HepG2 (cell line): ENCODE data around the gene TNS1. TPM values are rescaled to one million over a fixed set of nuclear protein-coding genes. Genes with fewer than 3 reads are reported as not detected.

Source experiments
- ATAC-seq: fragments of 200-7000 bp; cut with Tn5 transposase; 3 replicates; pipeline ENCODE4 v1.9.1; 2020; ENCODE audit warnings: mild to moderate bottlenecking, moderate library complexity
- BruUV-seq: library from RNA; stranded (reverse); fragments of 400-500 nt; replicated peaks from 2 replicates; lab custom pipeline; 2021; lab: Mats Ljungman, UMichigan
- CTCF ChIA-PET: fragments of 300-600 bp; formaldehyde crosslinking; extraction: SDS; loops from one replicate; lab custom pipeline; 2021; ENCODE audit warnings: low total read pairs, inconsistent platforms, low intra/inter-chr PET ratio; lab: Yijun Ruan, JAX
- POLR2A ChIA-PET: fragments of 350-600 bp; sonication (Branson Sonifier 250); formaldehyde crosslinking; loops from one replicate; lab custom pipeline; 2020; ENCODE audit warnings: antibody characterized with exemption, inconsistent platforms; lab: Yijun Ruan, JAX
- DNase-seq: peaks from one replicate; pipeline ENCODE4 v3.0.0-alpha.2; 2015; ENCODE audit warnings: low spot score
- FAIRE-seq: peaks from 3 replicates; lab custom pipeline; 2011; peaks lifted over from hg19 to GRCh38; lab: Jason Lieb, UNC
- H2AFZ ChIP-seq: one replicate; pipeline ENCODE4 v1.6.1; 2011; ENCODE audit warnings: low read length, inconsistent platforms
- H3K27ac ChIP-seq: fragments of 300-600 bp; 3 replicates; pipeline ENCODE4 v1.8.0; 2011; ENCODE audit warnings: mixed run types, mild to moderate bottlenecking, mixed read lengths, low read length, inconsistent platforms; ENCODE audit not compliant: insufficient read depth; ENCODE audit errors: extremely low read length
- H3K27me3 ChIP-seq, 2 experiments: fragments of 200-600 bp in 1 of 2; 2 replicates in 1 of 2; 3 replicates in 1 of 2; pipeline versions ENCODE4 v1.6.0 to v1.8.0; 2011; ENCODE audit warnings: low read length in 2 of 2, mild to moderate bottlenecking in 2 of 2, moderate library complexity in 2 of 2, inconsistent platforms in 1 of 2; ENCODE audit not compliant: insufficient read depth in 2 of 2, control insufficient read depth in 1 of 2
- H3K36me3 ChIP-seq, 2 experiments: fragments of 200-600 bp in 1 of 2; replicated peaks in 1 of 2; 2 replicates in 1 of 2; 3 replicates in 1 of 2; pipeline versions ENCODE4 v1.5.1 to v1.8.0; 2011; ENCODE audit warnings: low read length in 2 of 2, inconsistent platforms in 1 of 2; ENCODE audit not compliant: insufficient read depth in 2 of 2, control insufficient read depth in 1 of 2
- H3K4me1 ChIP-seq: 2 replicates; pipeline ENCODE4 v1.5.1; 2012; ENCODE audit warnings: low read length, inconsistent platforms; ENCODE audit not compliant: insufficient read depth
- H3K4me2 ChIP-seq: 2 replicates; pipeline ENCODE4 v1.6.0; 2011; ENCODE audit warnings: low read depth, low read length, inconsistent platforms
- H3K4me3 ChIP-seq, 3 experiments: fragments of 200-600 bp in 1 of 3; sonication (generic), shearing (Covaris generic) in 1 of 3; replicated peaks in 1 of 3; 2 replicates each; pipeline ENCODE4 v1.5.1; 2011 to 2016; ENCODE audit warnings: low read length in 3 of 3, inconsistent platforms in 2 of 3, low read depth in 2 of 3, mild to moderate bottlenecking in 2 of 3, control low read depth in 1 of 3, mixed read lengths in 1 of 3; ENCODE audit not compliant: insufficient read depth in 1 of 3
- H3K79me2 ChIP-seq: one replicate; pipeline ENCODE4 v1.6.1; 2011; ENCODE audit warnings: low read length, inconsistent platforms; ENCODE audit not compliant: insufficient read depth
- H3K9ac ChIP-seq: 2 replicates; pipeline ENCODE4 v1.6.0; 2011; ENCODE audit warnings: mild to moderate bottlenecking, low read depth, low read length, inconsistent platforms; ENCODE audit not compliant: insufficient read depth
- H3K9me3 ChIP-seq: 2 replicates; pipeline ENCODE4 v1.5.1; 2012; ENCODE audit warnings: mild to moderate bottlenecking, low read length
- H4K20me1 ChIP-seq: 2 replicates; pipeline ENCODE4 v1.6.0; 2011; ENCODE audit warnings: inconsistent platforms, mild to moderate bottlenecking, low read length, moderate library complexity; ENCODE audit not compliant: insufficient read depth
- CC2D1A ChIP-seq: sonication (generic); formaldehyde crosslinking; IDR thresholded peaks from 2 replicates; pipeline ENCODE4 v1.8.1; 2023; ENCODE audit warnings: mild to moderate bottlenecking, missing genetic modification reagents
- CENPT ChIP-seq: sonication (generic); formaldehyde crosslinking; IDR thresholded peaks from 2 replicates; pipeline ENCODE4 v1.8.0; 2022; ENCODE audit warnings: low read depth, mild to moderate bottlenecking, moderate library complexity, missing genetic modification reagents
- IRF2 ChIP-seq: IDR thresholded peaks from 2 replicates; pipeline ENCODE4 v1.6.1; 2018; ENCODE audit warnings: missing genetic modification reagents, missing compliant biosample characterization
- KDM2A ChIP-seq: sonication (generic); formaldehyde crosslinking; IDR thresholded peaks from 2 replicates; pipeline ENCODE4 v1.4.0; 2020; ENCODE audit warnings: low read depth, missing genetic modification reagents, borderline replicate concordance
- MTF2 ChIP-seq: sonication (generic); formaldehyde crosslinking; IDR thresholded peaks from 2 replicates; pipeline ENCODE4 v1.5.0; 2020; ENCODE audit warnings: missing genetic modification reagents, borderline replicate concordance
- PPARG ChIP-seq: conservative IDR thresholded peaks from 2 replicates; pipeline ENCODE4 v1.6.1; 2016; ENCODE audit warnings: missing biosample characterization, missing genetic modification reagents
- ZNF17 ChIP-seq: sonication (generic); formaldehyde crosslinking; IDR thresholded peaks from 2 replicates; pipeline ENCODE4 v1.5.0; 2020; ENCODE audit warnings: mild to moderate bottlenecking, missing genetic modification reagents
- ZNF354B ChIP-seq: sonication (generic); formaldehyde crosslinking; IDR thresholded peaks from 2 replicates; pipeline ENCODE4 v1.8.0; 2022; ENCODE audit warnings: mild to moderate bottlenecking, missing genetic modification reagents
- ZNF773 ChIP-seq: sonication (generic); formaldehyde crosslinking; IDR thresholded peaks from 2 replicates; pipeline ENCODE4 v1.4.0; 2020; ENCODE audit warnings: missing genetic modification reagents, borderline replicate concordance
- WGBS: methylation state at CpG from one replicate; pipeline ENCODE4 v1.1.6; 2017; ENCODE audit warnings: low lambda C conversion rate; 5-methylcytosine and 5-hydroxymethylcytosine counted together
- in situ Hi-C: cut with HindIII; loops from 2 replicates; pipeline ENCODE4 v1.10.0; 2017; ENCODE audit warnings: low pct_unique_long_range_greater_than_20kb; ENCODE audit not compliant: extremely low pct_ligation_motif_present
- intact Hi-C: fragments of 100-400 bp; cut with micrococcal nuclease; formaldehyde crosslinking; loops from one replicate; pipeline ENCODE4 v1.10.0; 2022; ENCODE audit not compliant: unreplicated experiment
- polyA plus RNA-seq, 8 experiments: library from polyadenylated mRNA; depleted of rRNA in 3 of 8; stranded (reverse) in 7 of 8; unstranded in 1 of 8; fragments of >200 nt; fragmentation: Illumina TruSeq in 4 of 8; extraction: Trizol in 4 of 8; gene quantifications; 2 replicates each; pipeline versions ENCODE4 v1.2.1 to v1.2.3, GENCODE V29; 2011 to 2016; ENCODE audit warnings: low read depth in 4 of 8, missing spikeins in 1 of 8, mixed read lengths in 1 of 8; ENCODE audit not compliant: insufficient read depth in 1 of 8
- total RNA-seq, 5 experiments: library from RNA; depleted of rRNA; stranded (reverse); fragments of >200 nt; fragmentation: Illumina TruSeq; extraction: Trizol; gene quantifications; 2 replicates each; pipeline ENCODE4 v1.2.3, GENCODE V29; 2016; ENCODE audit warnings: low read depth in 1 of 5
- TF ChIP-seq, protein P1 (sequence below): sonication (generic); formaldehyde crosslinking; IDR thresholded peaks from 2 replicates; pipeline ENCODE4 v1.4.0; 2020; ENCODE audit warnings: mild to moderate bottlenecking, missing genetic modification reagents
- TF ChIP-seq, protein P2 (sequence below): sonication (generic); formaldehyde crosslinking; IDR thresholded peaks from 2 replicates; pipeline ENCODE4 v1.5.1; 2020; ENCODE audit warnings: missing genetic modification reagents, mild to moderate bottlenecking, borderline replicate concordance

Gene TNS1
- total and polyA plus RNA-seq, 2 of the 13 experiments (the other 11 are each of a cell fraction or from before 2014, with no cell fraction given): 1.9 to 118 TPM

DNA sequence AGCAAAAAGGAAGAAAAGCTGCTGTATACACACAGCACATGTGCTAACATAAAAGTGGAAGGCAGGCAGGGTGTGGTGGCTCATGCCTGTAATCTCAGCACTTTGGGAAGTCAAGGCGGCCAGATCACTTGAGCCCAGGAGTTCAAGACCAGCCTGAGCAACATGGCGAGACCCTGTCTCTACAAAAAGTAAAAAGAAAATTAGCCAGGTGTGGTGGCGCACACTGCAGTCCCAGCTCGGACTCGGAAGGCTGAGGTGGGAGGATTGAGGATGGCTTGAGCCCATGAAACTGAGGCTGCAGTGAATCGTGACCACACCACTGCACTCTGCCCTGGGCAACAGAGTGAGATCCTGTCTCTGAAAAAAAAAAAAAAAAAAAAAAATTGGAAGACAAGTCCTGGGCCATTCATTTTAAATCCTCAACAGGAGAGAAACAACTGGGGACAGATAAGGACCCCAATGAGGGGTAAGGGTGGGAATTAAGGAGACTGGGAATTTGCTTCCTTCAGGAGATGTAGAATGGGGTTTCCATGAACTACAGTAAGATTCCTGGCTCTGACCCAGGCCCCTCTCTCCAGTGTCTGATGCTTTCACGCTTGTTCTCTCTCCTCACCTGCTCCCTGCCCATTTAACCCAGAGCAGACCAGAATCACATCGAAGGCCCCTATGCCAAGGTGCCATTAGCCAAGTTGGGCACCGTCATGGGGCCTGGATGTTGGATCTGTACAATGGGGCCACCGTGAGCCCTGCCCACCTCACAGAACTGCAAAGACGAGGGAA, 29.6 kb downstream of the TNS1 start (continued):
- TF ChIP-seq KDM2A (CRISPR knock-in tag): no peak
- TF ChIP-seq, protein P1, sequence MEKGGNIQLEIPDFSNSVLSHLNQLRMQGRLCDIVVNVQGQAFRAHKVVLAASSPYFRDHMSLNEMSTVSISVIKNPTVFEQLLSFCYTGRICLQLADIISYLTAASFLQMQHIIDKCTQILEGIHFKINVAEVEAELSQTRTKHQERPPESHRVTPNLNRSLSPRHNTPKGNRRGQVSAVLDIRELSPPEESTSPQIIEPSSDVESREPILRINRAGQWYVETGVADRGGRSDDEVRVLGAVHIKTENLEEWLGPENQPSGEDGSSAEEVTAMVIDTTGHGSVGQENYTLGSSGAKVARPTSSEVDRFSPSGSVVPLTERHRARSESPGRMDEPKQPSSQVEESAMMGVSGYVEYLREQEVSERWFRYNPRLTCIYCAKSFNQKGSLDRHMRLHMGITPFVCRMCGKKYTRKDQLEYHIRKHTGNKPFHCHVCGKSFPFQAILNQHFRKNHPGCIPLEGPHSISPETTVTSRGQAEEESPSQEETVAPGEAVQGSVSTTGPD (CRISPR knock-in tag): no peak
- TF ChIP-seq, all 625 proteins: peak for 0

DNA sequence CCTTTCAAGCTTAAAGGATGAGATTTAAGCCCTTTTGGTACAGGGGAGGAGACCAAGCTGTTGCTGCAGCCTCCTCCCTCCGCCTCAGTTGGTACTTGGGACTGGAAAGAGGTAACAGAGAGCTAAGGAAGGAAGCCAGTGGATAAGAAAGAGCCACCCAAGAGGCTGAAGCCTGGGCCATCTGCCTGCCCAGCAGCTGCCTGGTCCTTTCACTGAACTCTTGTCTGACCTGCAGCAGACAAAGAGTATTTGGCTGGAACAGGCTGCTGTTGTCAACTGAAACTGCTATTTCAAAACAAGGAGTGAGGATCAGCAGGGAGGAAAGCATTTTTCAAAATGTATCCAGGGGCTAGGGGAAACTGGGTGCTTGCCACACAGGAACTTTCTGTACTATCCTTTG, 30.3 kb downstream of the TNS1 start:
- intact Hi-C loops: no loop called here
- FAIRE-seq: no peak
- ATAC-seq: no peak
- in situ Hi-C loops: no loop called here
- Histone ChIP-seq H3K36me3 (no peaks in the 10 kb centered on the region), H3K27me3 (peaks cover 2 to 25% of the 10 kb centered on the region in 2 experiments; a peak in 3 of 5 replicates), H4K20me1 (no peaks in the 10 kb centered on the region), H3K4me2 (no peak overlapping the region), H3K9me3 (no peaks in the 10 kb centered on the region), H3K79me2 (no peaks in the 10 kb centered on the region), H3K4me3 (no peak overlapping the region), H2AFZ (no peak overlapping the region), H3K9ac (no peak overlapping the region), H3K27ac (no peak overlapping the region), H3K4me1 (no peaks in the 10 kb centered on the region)
- CTCF ChIA-PET: no interaction called here
- no peak for DNase-seq
- 20% methylated on average over 1 of the region's 1 CpG for WGBS
- BruUV-seq: no TSS peak
- TF ChIP-seq ZNF354B (CRISPR knock-in tag) (no peak), CC2D1A (CRISPR knock-in tag) (no peak), CENPT (CRISPR knock-in tag) (no peak), ZNF773 (CRISPR knock-in tag) (no peak), MTF2 (CRISPR knock-in tag) (no peak), ZNF17 (CRISPR knock-in tag) (no peak), IRF2 (CRISPR knock-in tag) (no peak), PPARG (CRISPR knock-in tag) (no peak)
- TF ChIP-seq, protein P2, sequence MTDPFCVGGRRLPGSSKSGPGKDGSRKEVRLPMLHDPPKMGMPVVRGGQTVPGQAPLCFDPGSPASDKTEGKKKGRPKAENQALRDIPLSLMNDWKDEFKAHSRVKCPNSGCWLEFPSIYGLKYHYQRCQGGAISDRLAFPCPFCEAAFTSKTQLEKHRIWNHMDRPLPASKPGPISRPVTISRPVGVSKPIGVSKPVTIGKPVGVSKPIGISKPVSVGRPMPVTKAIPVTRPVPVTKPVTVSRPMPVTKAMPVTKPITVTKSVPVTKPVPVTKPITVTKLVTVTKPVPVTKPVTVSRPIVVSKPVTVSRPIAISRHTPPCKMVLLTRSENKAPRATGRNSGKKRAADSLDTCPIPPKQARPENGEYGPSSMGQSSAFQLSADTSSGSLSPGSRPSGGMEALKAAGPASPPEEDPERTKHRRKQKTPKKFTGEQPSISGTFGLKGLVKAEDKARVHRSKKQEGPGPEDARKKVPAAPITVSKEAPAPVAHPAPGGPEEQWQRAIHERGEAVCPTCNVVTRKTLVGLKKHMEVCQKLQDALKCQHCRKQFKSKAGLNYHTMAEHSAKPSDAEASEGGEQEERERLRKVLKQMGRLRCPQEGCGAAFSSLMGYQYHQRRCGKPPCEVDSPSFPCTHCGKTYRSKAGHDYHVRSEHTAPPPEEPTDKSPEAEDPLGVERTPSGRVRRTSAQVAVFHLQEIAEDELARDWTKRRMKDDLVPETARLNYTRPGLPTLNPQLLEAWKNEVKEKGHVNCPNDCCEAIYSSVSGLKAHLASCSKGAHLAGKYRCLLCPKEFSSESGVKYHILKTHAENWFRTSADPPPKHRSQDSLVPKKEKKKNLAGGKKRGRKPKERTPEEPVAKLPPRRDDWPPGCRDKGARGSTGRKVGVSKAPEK (CRISPR knock-in tag): no peak
- POLR2A ChIA-PET: no interaction called here
